ENCODE data around the gene GRID1.

Gene GRID1

GRCh38 chr10:85922356-85923129, 444.1 kb downstream of the GRID1 start:
- no peak for DNase-seq (ENCODE audit: low spot score)

- DNase-seq (ENCODE audit: low spot score): no peak
These were observed 444.8 kb downstream of the GRID1 start for GRCh38 chr10:85921789-85922188.

- no peak for DNase-seq (ENCODE audit: low spot score)
These were observed 446.3 kb downstream of the GRID1 start for GRCh38 chr10:85920311-85920710.

GRCh38 chr10:85919491-85920021, 447.0 kb downstream of the GRID1 start:
- DNase-seq (ENCODE audit: low spot score): no peak

GRCh38 chr10:85918371-85918770, 448.2 kb downstream of the GRID1 start:
- DNase-seq (ENCODE audit: low spot score): no peak

- DNase-seq (ENCODE audit: low spot score): no peak
These were observed 449.0 kb downstream of the GRID1 start for GRCh38 chr10:85917601-85918000.

GRCh38 chr10:85916994-85917573, 449.5 kb downstream of the GRID1 start:
- DNase-seq (ENCODE audit: low spot score): no peak

- no peak for DNase-seq (ENCODE audit: low spot score)
These were observed 450.3 kb downstream of the GRID1 start for GRCh38 chr10:85916286-85916685.

- no peak for DNase-seq (ENCODE audit: low spot score)
These were observed 451.2 kb downstream of the GRID1 start for GRCh38 chr10:85915245-85915846.

- no peak for DNase-seq (ENCODE audit: low spot score)
These were observed 451.9 kb downstream of the GRID1 start for GRCh38 chr10:85914720-85915119.

- DNase-seq (ENCODE audit: low spot score): no peak
These were observed 458.1 kb downstream of the GRID1 start for GRCh38 chr10:85908462-85908861.

- DNase-seq (ENCODE audit: low spot score): no peak
These were observed 464.5 kb downstream of the GRID1 start for GRCh38 chr10:85902051-85902450.

- no peak for DNase-seq (ENCODE audit: low spot score)
These were observed 465.0 kb downstream of the GRID1 start for GRCh38 chr10:85901599-85901998.

GRCh38 chr10:85900487-85900886, 466.1 kb downstream of the GRID1 start:
- DNase-seq (ENCODE audit: low spot score): no peak

GRCh38 chr10:85900061-85900460, 466.5 kb downstream of the GRID1 start:
- no peak for DNase-seq (ENCODE audit: low spot score)

GRCh38 chr10:85891472-85891871, 475.1 kb downstream of the GRID1 start:
- no peak for DNase-seq (ENCODE audit: low spot score)

- no peak for DNase-seq (ENCODE audit: low spot score)
These were observed 478.0 kb downstream of the GRID1 start for GRCh38 chr10:85888559-85888958.

GRCh38 chr10:85888004-85888403, 478.6 kb downstream of the GRID1 start:
- DNase-seq (ENCODE audit: low spot score): no peak

- DNase-seq (ENCODE audit: low spot score): no peak
These were observed 492.4 kb downstream of the GRID1 start for GRCh38 chr10:85874208-85874607.

- DNase-seq (ENCODE audit: low spot score): no peak
These were observed 493.5 kb downstream of the GRID1 start for GRCh38 chr10:85873063-85873462.

GRCh38 chr10:85868627-85869499, 497.7 kb downstream of the GRID1 start:
- no peak for DNase-seq (ENCODE audit: low spot score)

GRCh38 chr10:85864868-85865526, 501.6 kb downstream of the GRID1 start:
- no peak for DNase-seq (ENCODE audit: low spot score)

All from D341Med (cell line).